GM12891 (cell line): ENCODE results near the gene CD177.
"Not testable (repeated sequence)": the region's sequence is repeated elsewhere in the genome, so short reads cannot be mapped to it uniquely, and the experiment has no call there.

Experiments used
- DNase-seq: peaks from one replicate; pipeline ENCODE4 v3.0.0; 2011; ENCODE audit warnings: low spot score; ENCODE audit not compliant: insufficient read length
- FAIRE-seq: peaks from 2 replicates; lab custom pipeline; 2011; peaks lifted over from hg19 to GRCh38; lab: Jason Lieb, UNC
- PAX5 ChIP-seq: IDR thresholded peaks from 2 replicates; pipeline ENCODE4 v1.6.1; 2011; ENCODE audit warnings: low read length, moderate library complexity, mild to moderate bottlenecking; ENCODE audit not compliant: insufficient read depth, severe bottlenecking
- POLR2A ChIP-seq: IDR thresholded peaks from 2 replicates; pipeline ENCODE4 v1.6.1; 2011; ENCODE audit warnings: low read depth, low read length, control low read depth
- POLR2AphosphoS5 ChIP-seq: IDR thresholded peaks from 2 replicates; pipeline ENCODE4 v1.6.1; 2011; ENCODE audit warnings: low read depth, low read length, control low read depth
- POU2F2 ChIP-seq: IDR thresholded peaks from 2 replicates; pipeline ENCODE4 v1.6.1; 2011; ENCODE audit warnings: low read depth, mild to moderate bottlenecking, control low read depth, low read length, moderate library complexity
- SPI1 ChIP-seq: IDR thresholded peaks from 2 replicates; pipeline ENCODE4 v1.6.1; 2011; ENCODE audit warnings: low read depth, low read length, control low read depth
- TAF1 ChIP-seq: IDR thresholded peaks from 2 replicates; pipeline ENCODE4 v1.6.1; 2011; ENCODE audit warnings: low read depth, low read length, control low read depth

Gene CD177

DNA sequence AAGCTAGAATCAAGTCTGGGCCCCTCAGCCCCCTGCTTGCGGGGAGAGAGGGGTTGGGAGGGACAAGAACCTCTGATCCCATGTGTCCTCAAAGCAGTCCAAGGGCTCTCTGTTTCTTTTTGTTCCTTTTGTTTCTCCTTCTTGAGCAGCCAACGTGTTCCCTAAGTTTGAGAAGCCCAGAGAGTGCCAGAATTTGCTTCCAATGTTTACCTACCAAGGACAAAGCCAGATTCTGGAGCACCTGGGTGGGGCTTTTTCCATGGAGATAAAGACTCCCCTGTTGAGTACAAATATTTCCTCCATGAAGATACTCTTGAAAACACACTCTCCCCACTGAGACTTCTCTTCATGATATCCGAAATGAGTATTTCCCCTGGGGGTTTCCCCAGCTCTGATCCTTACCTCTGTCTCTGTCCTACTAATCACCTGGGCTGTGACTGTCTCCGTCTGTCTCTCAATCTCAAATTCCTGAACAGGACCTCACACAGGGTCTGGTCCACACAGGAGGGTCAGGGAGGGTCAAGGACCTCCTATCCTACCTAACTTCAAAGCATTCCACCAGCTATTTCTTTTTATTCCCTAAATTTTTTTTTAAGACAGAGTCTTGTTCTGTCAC lies 27.4 kb downstream of the CD177 start:
- DNase-seq (no peak), FAIRE-seq (no peak)
- TF ChIP-seq POLR2A = no peak
- no peak for TF ChIP-seq PAX5
- TF ChIP-seq POLR2AphosphoS5 = no peak
- TF ChIP-seq POU2F2 = no peak
- no peak for TF ChIP-seq SPI1
- no peak for TF ChIP-seq TAF1

- FAIRE-seq, DNase-seq: not testable (repeated sequence)
These were observed 29.2 kb downstream of the CD177 start for GRCh38 chr19:43382586-43383216.

- DNase-seq, FAIRE-seq: not testable (repeated sequence)
These were observed 29.8 kb downstream of the CD177 start for GRCh38 chr19:43383254-43383653.

DNA sequence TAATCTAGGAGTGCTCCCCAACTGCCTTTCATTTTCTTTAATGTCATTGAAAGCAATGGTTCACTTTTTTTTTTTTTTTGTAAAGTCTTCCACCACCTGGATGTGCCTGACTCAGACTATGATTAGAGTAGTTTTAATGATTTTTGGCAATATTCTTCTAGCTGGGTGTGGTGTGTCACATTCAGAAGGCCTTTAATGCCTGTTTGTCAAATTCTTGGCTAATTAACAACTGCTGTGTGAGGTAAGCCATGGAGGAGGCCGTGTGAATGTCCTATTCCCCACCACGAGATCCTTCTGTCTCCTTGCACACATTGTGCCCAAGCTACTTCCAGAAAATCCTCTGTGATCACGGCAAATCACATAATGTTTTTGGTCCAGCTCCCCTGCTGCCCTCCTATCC lies 30.3 kb downstream of the CD177 start:
- not testable (repeated sequence) for DNase-seq, FAIRE-seq

DNA sequence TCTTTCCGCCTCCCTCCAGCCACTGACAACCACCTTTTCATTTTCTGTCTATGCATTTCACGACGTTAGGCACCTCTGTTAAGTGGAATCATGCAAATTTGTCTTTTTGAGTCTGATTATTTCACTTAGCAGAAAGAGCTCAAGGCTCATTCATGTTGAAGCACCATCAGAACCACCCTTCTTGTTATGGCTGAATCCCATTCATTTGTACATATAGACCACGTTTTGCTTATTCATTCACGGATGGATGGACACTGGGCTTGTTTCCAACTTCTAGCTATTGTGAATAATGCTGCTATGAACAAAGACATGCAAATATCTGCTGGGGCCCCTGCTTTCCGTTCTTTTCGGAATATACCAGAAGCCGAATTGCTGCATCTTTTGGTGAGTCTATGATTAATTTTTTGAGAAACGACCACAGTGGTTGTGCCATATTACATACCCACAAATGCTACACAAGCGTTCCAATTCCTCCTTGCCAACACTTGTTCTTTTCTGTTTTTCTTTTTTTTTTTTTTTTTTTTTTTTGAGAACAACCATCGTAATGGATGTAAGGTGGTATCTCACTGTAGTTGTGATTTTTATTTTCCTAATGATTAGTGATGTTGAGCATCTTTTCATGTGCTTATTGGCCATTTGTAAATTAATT lies 37.5 kb downstream of the CD177 start:
- not testable (repeated sequence) for FAIRE-seq, DNase-seq

- not testable (repeated sequence) for FAIRE-seq, DNase-seq
These were observed 38.1 kb downstream of the CD177 start for GRCh38 chr19:43391552-43391935.

DNA sequence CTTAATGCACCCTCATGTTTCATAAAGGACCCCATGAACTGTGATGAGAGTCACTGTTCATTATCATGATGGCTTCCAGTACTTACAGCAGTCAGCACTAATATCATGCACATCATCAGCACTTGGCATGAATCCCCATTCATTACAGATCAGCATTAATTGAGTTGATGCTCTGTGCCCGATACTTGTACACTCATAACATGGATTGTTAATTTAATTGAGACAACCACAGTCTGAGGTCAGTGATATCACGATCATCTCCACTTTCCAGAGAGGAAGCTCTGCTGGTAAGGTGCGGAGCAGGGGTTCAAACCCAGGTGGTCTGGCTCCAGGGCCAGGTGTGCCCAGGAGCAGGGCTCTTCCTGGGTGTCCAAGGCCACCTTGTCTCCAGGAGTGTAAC lies 40.0 kb downstream of the CD177 start:
- FAIRE-seq, DNase-seq: not testable (repeated sequence)

DNA sequence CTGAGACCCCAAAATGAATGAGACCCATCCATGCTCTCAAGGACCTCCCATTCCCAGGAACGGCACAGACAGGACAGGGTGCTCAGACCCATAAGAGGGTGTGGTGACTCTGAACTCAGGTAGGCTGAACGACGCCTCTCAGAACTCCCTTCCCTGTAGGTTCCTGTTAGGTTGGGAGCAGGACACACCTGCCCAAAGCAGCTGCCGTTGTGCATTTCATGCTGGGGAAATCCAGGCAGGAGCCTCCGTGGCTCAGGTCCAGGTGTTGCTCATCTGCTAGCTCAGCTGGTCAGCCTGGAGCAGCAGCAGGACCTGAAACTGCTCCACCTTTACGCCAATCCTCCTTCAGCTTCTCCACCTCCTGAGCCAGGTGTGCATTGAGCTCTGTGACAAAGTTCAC lies 42.1 kb downstream of the CD177 start:
- TF ChIP-seq SPI1 (no peak), POLR2A (no peak), PAX5 (no peak), TAF1 (no peak), POLR2AphosphoS5 (no peak), POU2F2 (no peak)
- no peak for FAIRE-seq
- no peak for DNase-seq

GRCh38 chr19:43406297-43406696 lies 52.8 kb downstream of the CD177 start:
- DNase-seq (no peak), FAIRE-seq (no peak)
- no peak for TF ChIP-seq PAX5
- no peak for TF ChIP-seq POU2F2
- no peak for TF ChIP-seq POLR2A
- TF ChIP-seq SPI1 = no peak
- TF ChIP-seq TAF1 = no peak
- no peak for TF ChIP-seq POLR2AphosphoS5

DNA sequence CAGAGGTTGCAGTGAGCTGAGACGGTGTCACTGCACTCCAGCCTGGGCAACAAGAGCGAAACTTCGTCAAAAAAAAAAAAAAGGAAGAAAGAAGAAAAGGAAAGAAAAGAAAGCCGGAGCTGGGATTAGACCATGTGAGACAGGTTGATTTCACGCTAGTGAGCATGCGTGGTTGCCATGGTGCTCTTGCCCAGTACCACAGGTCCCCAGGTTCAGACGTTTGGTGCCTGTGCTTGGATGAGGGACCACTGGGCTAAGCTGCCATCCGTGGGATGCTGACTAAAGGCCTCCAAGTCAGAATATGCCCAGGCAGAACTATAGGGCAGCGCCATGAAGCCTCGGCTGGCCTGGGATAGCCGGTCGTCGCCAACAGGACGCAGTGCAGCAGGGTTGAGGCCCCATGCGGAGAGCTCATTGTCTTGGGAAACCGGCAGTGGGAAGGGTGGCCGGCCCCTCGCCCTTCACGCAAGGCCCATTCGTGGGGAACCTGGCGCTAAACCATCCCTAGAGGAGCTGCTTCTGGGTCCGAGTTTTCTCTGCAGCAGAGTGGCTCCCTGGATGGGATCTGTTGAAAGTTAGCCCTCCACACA lies 54.0 kb downstream of the CD177 start:
- TF ChIP-seq TAF1 (no peak), SPI1 (no peak), PAX5 (no peak), POLR2A (no peak)
- FAIRE-seq = no peak
- no peak for DNase-seq

DNA sequence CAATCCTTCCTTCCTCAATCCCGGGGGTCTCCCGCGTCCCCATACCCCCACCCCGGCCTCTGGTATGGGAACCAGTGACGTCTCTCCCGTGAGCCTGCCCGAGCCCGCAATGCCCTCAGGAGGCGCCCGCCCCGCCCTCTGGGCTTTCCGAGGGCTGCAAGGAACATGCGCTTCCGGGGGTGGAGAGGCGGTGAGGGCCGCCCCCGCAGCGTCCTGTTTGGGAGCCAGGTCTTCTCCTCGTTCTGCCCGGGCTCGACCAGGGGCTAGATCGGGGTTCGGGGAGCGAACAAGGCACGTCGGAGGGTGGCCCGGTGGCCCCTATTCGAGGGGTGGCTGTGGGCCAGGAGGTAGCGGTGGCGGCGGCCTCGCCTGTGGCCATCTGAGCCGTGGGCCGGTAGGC lies 54.6 kb downstream of the CD177 start:
- FAIRE-seq (no peak), DNase-seq (no peak)
- TF ChIP-seq SPI1 = no peak
- TF ChIP-seq POLR2A = no peak
- no peak for TF ChIP-seq POU2F2
- no peak for TF ChIP-seq PAX5
- no peak for TF ChIP-seq TAF1
- TF ChIP-seq POLR2AphosphoS5 = no peak
